GM23248 (cell line): ENCODE results near the gene ANKLE2.

Source experiments
- EZH2 ChIP-seq: fragments of 200-600 bp; sonication (generic); IDR thresholded peaks from 2 replicates; pipeline ENCODE4 v1.6.1; 2018; ENCODE audit warnings: antibody characterized with exemption, mild to moderate bottlenecking; ENCODE audit not compliant: insufficient read depth, poor library complexity, severe bottlenecking
- EZH2phosphoT487 ChIP-seq: fragments of 200-600 bp; sonication (generic); IDR thresholded peaks from 2 replicates; pipeline ENCODE4 v1.6.1; 2018; ENCODE audit warnings: antibody characterized with exemption, moderate library complexity, mild to moderate bottlenecking, low read depth; ENCODE audit not compliant: insufficient read depth

GRCh38 chr12:132766380-132767085, 4.9 kb upstream of the ANKLE2 start:
- no peak for TF ChIP-seq EZH2phosphoT487
- no peak for TF ChIP-seq EZH2
